ENCODE measurements around the gene LLGL2.

Gene LLGL2

DNA sequence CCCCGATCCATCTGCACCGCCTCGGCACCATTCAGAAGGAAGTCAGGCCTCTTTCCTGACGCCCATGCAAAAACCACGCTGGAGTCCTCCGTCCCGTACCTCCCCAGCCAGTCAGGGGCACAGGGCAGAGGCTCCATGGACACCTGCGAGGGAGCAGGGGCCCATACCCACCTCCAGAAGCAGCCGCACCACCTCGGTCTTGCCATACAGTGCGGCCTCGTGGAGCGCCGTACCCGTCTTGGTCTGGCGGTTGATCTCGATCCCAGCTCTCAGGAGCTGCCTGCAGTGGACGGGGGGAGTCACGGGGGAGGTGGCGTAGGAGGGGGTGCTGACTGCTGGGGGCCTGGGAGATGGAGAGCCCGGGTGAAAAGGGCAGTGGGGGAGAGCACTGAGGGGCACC lies 19.4 kb upstream of the LLGL2 start:
- TF ChIP-seq POLR2A (IDR thresholded peaks at IDR 0.05; ENCODE audit: extremely low read depth, insufficient read length) (no peak), MAX (IDR thresholded peaks at IDR 0.05; ENCODE audit: low read depth, low read length) (no peak), MYC (IDR thresholded peaks at IDR 0.05; ENCODE audit: low read depth, low read length) (no peak)
- TF ChIP-seq, protein P1, sequence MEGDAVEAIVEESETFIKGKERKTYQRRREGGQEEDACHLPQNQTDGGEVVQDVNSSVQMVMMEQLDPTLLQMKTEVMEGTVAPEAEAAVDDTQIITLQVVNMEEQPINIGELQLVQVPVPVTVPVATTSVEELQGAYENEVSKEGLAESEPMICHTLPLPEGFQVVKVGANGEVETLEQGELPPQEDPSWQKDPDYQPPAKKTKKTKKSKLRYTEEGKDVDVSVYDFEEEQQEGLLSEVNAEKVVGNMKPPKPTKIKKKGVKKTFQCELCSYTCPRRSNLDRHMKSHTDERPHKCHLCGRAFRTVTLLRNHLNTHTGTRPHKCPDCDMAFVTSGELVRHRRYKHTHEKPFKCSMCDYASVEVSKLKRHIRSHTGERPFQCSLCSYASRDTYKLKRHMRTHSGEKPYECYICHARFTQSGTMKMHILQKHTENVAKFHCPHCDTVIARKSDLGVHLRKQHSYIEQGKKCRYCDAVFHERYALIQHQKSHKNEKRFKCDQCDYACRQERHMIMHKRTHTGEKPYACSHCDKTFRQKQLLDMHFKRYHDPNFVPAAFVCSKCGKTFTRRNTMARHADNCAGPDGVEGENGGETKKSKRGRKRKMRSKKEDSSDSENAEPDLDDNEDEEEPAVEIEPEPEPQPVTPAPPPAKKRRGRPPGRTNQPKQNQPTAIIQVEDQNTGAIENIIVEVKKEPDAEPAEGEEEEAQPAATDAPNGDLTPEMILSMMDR (IDR thresholded peaks at IDR 0.05; ENCODE audit: low read depth, low read length) = no peak
- no peak overlapping the region for H3K4me3 ChIP-seq (ENCODE audit: low read depth, low read length)
- DNase-seq (ENCODE audit: low read depth) = no peak

DNA sequence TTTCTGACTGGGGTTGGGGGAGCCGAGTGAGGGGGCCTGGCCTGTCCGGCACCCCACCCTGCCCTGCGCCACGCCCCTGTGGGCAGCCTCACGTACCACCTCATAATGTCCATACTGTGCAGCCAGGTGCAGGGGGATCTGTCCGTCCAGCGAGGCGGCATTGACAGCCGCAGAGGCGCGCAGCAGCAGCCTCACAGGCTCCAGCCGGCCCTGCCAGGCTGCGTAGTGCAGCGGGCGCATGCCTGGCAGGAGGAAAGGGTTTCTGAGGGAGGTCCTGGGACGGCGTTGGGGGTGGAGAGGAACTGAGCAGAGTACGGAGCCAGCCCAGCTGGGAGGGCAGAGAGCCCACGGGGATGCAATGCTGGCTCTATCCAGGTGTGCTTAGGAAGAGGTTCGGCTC lies 18.6 kb upstream of the LLGL2 start:
- no peak for DNase-seq (ENCODE audit: low read depth)
- H3K4me3 ChIP-seq (ENCODE audit: low read depth, low read length) = no peak overlapping the region
- TF ChIP-seq, protein P1 (IDR thresholded peaks at IDR 0.05; ENCODE audit: low read depth, low read length) = no peak
- TF ChIP-seq POLR2A (IDR thresholded peaks at IDR 0.05; ENCODE audit: extremely low read depth, insufficient read length) = no peak
- TF ChIP-seq MYC (IDR thresholded peaks at IDR 0.05; ENCODE audit: low read depth, low read length) = no peak
- TF ChIP-seq MAX (IDR thresholded peaks at IDR 0.05; ENCODE audit: low read depth, low read length) = no peak

DNA sequence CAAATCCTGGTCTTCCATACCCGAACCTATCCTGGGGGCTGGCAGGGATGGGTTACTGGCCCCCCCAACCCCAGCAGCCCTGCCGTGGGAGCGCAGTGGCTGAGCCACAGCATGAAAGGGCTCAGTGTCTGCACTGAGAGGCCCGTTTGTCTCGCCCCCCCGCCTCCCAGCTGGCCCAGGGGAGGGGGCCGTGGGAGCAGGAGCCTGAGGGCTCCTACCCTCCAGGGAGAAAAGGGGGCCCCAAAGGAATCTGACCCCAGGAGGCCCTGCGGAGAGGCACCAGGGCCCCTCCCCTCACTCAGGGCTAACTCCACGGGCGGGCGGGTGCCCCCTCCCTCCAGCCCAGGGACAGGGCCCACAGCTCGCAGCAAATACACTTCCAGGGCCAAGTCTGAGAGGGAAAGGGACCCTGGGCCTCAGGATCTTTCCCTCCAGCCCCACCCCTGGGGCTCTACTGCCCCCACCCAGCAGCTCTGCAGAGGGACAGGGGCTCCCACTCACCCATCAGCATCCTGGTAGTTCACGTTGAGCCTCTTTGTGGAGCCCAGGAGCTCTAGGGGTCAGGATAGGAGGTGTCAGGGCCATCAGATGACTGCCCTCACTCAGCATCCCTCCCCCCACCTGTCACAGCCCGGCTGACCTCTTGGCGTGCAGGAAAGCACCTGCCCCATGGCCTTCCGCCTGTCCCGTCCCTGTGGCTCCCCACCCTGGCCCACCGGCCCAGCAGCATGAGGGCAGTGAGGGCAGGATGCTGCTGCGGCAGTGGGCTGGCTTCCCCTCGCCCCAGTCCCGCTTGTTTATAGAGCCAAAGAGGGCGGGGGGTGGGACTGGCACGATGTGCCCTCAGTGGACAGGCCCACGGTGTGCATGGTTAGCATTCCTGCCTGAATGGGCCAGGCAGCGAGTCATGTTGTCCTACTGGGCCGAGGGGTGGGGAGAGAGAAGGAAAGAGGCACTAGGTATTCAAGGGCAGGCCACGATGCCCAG lies 17.5 kb upstream of the LLGL2 start:
- no peak overlapping the region for H3K4me3 ChIP-seq (ENCODE audit: low read depth, low read length)
- TF ChIP-seq MYC (IDR thresholded peaks at IDR 0.05; ENCODE audit: low read depth, low read length) = no peak
- TF ChIP-seq POLR2A (IDR thresholded peaks at IDR 0.05; ENCODE audit: extremely low read depth, insufficient read length) = no peak
- TF ChIP-seq, protein P1 (IDR thresholded peaks at IDR 0.05; ENCODE audit: low read depth, low read length) = no peak
- no peak for TF ChIP-seq MAX (IDR thresholded peaks at IDR 0.05; ENCODE audit: low read depth, low read length)
- DNase-seq (ENCODE audit: low read depth) = no peak

GRCh38 chr17:75508931-75509361 lies 16.6 kb upstream of the LLGL2 start:
- no peak overlapping the region for H3K4me3 ChIP-seq (ENCODE audit: low read depth, low read length)
- TF ChIP-seq POLR2A (IDR thresholded peaks at IDR 0.05; ENCODE audit: extremely low read depth, insufficient read length) (no peak), MYC (IDR thresholded peaks at IDR 0.05; ENCODE audit: low read depth, low read length) (no peak), MAX (IDR thresholded peaks at IDR 0.05; ENCODE audit: low read depth, low read length) (no peak)
- TF ChIP-seq, protein P1 (IDR thresholded peaks at IDR 0.05; ENCODE audit: low read depth, low read length) = no peak
- DNase-seq (ENCODE audit: low read depth) = no peak

GRCh38 chr17:75509528-75510258 lies 15.8 kb upstream of the LLGL2 start:
- H3K4me3 ChIP-seq (ENCODE audit: low read depth, low read length) = no peak overlapping the region
- TF ChIP-seq MYC (IDR thresholded peaks at IDR 0.05; ENCODE audit: low read depth, low read length) = no peak
- TF ChIP-seq, protein P1 (IDR thresholded peaks at IDR 0.05; ENCODE audit: low read depth, low read length) = no peak
- no peak for TF ChIP-seq POLR2A (IDR thresholded peaks at IDR 0.05; ENCODE audit: extremely low read depth, insufficient read length)
- TF ChIP-seq MAX (IDR thresholded peaks at IDR 0.05; ENCODE audit: low read depth, low read length) = no peak
- no peak for DNase-seq (ENCODE audit: low read depth)

Measured in NB4 (cell line).